A673 (cell line): ENCODE data around the gene TNNT1.

Experiments used
- CTCF ChIP-seq: fragments of 300-800, 200-600 bp; sonication (generic); conservative IDR thresholded peaks from 2 replicates; pipeline ENCODE4 v1.5.1; 2017; ENCODE audit warnings: low read depth, mild to moderate bottlenecking, antibody characterized with exemption, low read length, moderate library complexity, mixed read lengths
- EZH2 ChIP-seq: fragments of 200-600 bp; sonication (generic); IDR thresholded peaks from 2 replicates; pipeline ENCODE4 v1.6.1; 2017; ENCODE audit warnings: borderline replicate concordance, low read depth, mild to moderate bottlenecking, mixed read lengths, antibody characterized with exemption, low read length; ENCODE audit not compliant: poor library complexity, severe bottlenecking

- TF ChIP-seq CTCF, result no peak
- no peak for TF ChIP-seq EZH2
Measured at GRCh38 chr19:55173714-55174409, 24.9 kb upstream of the TNNT1 start.
